GM23338 (cell line): Measurements from ENCODE around the gene OR7G1. TPM values are rescaled to one million over a fixed set of nuclear protein-coding genes. Genes with fewer than 3 reads are reported as not detected.

Experiments used
- ATAC-seq: fragments of 200-7000 bp; cut with Tn5 transposase; 3 replicates; pipeline ENCODE4 v1.9.1; 2020
- DNase-seq: peaks from one replicate; pipeline ENCODE4 v3.0.0-alpha.2; 2015; ENCODE audit warnings: low spot score
- H2AFZ ChIP-seq: fragments of 200-600 bp; sonication (generic); 2 replicates; pipeline ENCODE4 v1.8.0; 2016; ENCODE audit warnings: antibody characterized with exemption, mild to moderate bottlenecking, moderate library complexity
- H3F3A ChIP-seq: fragments of 200-600 bp; sonication (generic); replicated peaks from 2 replicates; pipeline ENCODE4 v1.8.0; 2017; ENCODE audit warnings: antibody characterized with exemption, mixed run types, low read depth
- H3K27ac ChIP-seq: fragments of 200-600 bp; sonication (generic); 2 replicates; pipeline ENCODE4 v1.6.1; 2016; ENCODE audit warnings: low read depth
- H3K27me3 ChIP-seq: fragments of 200-600 bp; sonication (generic); 2 replicates; pipeline ENCODE4 v1.8.0; 2016; ENCODE audit warnings: mild to moderate bottlenecking, mixed run types, moderate library complexity; ENCODE audit not compliant: insufficient read depth
- H3K36me3 ChIP-seq: fragments of 200-600 bp; sonication (generic); 2 replicates; pipeline ENCODE4 v1.8.0; 2016; ENCODE audit warnings: mild to moderate bottlenecking; ENCODE audit not compliant: insufficient read depth
- H3K4me1 ChIP-seq: fragments of 200-600 bp; sonication (generic); 2 replicates; pipeline ENCODE4 v1.8.0; 2016; ENCODE audit warnings: mild to moderate bottlenecking, moderate library complexity; ENCODE audit not compliant: insufficient read depth
- H3K4me2 ChIP-seq: fragments of 200-600 bp; sonication (generic); 2 replicates; pipeline ENCODE4 v1.7.1; 2017; ENCODE audit warnings: mixed run types
- H3K4me3 ChIP-seq: fragments of 200-600 bp; sonication (generic); 2 replicates; pipeline ENCODE4 v1.6.1; 2016; ENCODE audit warnings: mixed run types
- H3K79me2 ChIP-seq: fragments of 200-600 bp; sonication (generic); replicated peaks from 2 replicates; pipeline ENCODE4 v1.8.0; 2017; ENCODE audit warnings: mild to moderate bottlenecking; ENCODE audit not compliant: insufficient read depth
- H3K9me2 ChIP-seq: fragments of 200-600 bp; sonication (generic); 2 replicates; pipeline ENCODE4 v1.8.0; 2017; ENCODE audit not compliant: insufficient read depth
- H4K20me1 ChIP-seq: fragments of 200-600 bp; sonication (generic); replicated peaks from 2 replicates; pipeline ENCODE4 v1.8.0; 2017; ENCODE audit warnings: mild to moderate bottlenecking; ENCODE audit not compliant: insufficient read depth
- H3K27ac Mint-ChIP-seq: 2 replicates; pipeline ENCODE4 v1.8.0; 2020; ENCODE audit warnings: inconsistent platforms, mild to moderate bottlenecking, moderate library complexity, mixed read lengths
- H3K27me3 Mint-ChIP-seq: 3 replicates; pipeline ENCODE4 v1.8.0; 2022; ENCODE audit warnings: low read depth, mild to moderate bottlenecking, moderate library complexity, mixed read lengths, inconsistent platforms; ENCODE audit not compliant: insufficient read depth, poor library complexity
- H3K36me3 Mint-ChIP-seq: 3 replicates; pipeline ENCODE4 v1.8.0; 2021; ENCODE audit warnings: low read depth, mild to moderate bottlenecking, inconsistent platforms, moderate library complexity, mixed read lengths
- H3K4me1 Mint-ChIP-seq: 3 replicates; pipeline ENCODE4 v1.8.0; 2020; ENCODE audit warnings: mild to moderate bottlenecking, inconsistent platforms, mixed read lengths
- H3K4me3 Mint-ChIP-seq: 3 replicates; pipeline ENCODE4 v1.8.0; 2021; ENCODE audit warnings: moderate library complexity, mild to moderate bottlenecking, inconsistent platforms, mixed read lengths
- H3K9me3 Mint-ChIP-seq: 3 replicates; pipeline ENCODE4 v1.8.0; 2020; ENCODE audit warnings: moderate library complexity, mild to moderate bottlenecking, inconsistent platforms, mixed read lengths
- CREB1 ChIP-seq: fragments of 250-450 bp; sonication (Bioruptor Pico); IDR thresholded peaks from 2 replicates; pipeline ENCODE4 v1.5.0; 2020; ENCODE audit warnings: low read depth, mild to moderate bottlenecking, moderate library complexity
- EZH2 ChIP-seq: fragments of 200-600 bp; sonication (generic); IDR thresholded peaks from one replicate; pipeline ENCODE4 v1.8.0; 2017; ENCODE audit warnings: antibody characterized with exemption, mild to moderate bottlenecking, low read depth; ENCODE audit not compliant: unreplicated experiment
- EZH2phosphoT487 ChIP-seq: fragments of 200-600 bp; sonication (generic); IDR thresholded peaks from one replicate; pipeline ENCODE4 v1.8.1; 2018; ENCODE audit warnings: antibody characterized with exemption; ENCODE audit not compliant: unreplicated experiment
- JUNB ChIP-seq: IDR thresholded peaks from one replicate; pipeline ENCODE4 v1.6.1; 2016; ENCODE audit warnings: antibody characterized with exemption; ENCODE audit not compliant: unreplicated experiment
- NANOG ChIP-seq: IDR thresholded peaks from 2 replicates; pipeline ENCODE4 v1.6.1; 2016; ENCODE audit warnings: antibody characterized with exemption, borderline replicate concordance
- POLR2AphosphoS5 ChIP-seq: IDR thresholded peaks from 2 replicates; pipeline ENCODE4 v1.6.1; 2016; ENCODE audit warnings: antibody characterized with exemption, low read depth
- STAT1 ChIP-seq: IDR thresholded peaks from one replicate; pipeline ENCODE4 v1.6.1; 2016; ENCODE audit warnings: antibody characterized with exemption; ENCODE audit not compliant: unreplicated experiment
- ZNF114 ChIP-seq: fragments of 250-450 bp; sonication (Bioruptor Pico); IDR thresholded peaks from 2 replicates; pipeline ENCODE4 v1.5.0; 2020; ENCODE audit warnings: mild to moderate bottlenecking, moderate library complexity
- ZNF331 ChIP-seq: fragments of 250-450 bp; sonication (Bioruptor Pico); IDR thresholded peaks from 2 replicates; pipeline ENCODE4 v1.5.0; 2020; ENCODE audit warnings: low read depth, mild to moderate bottlenecking, moderate library complexity
- polyA plus RNA-seq: library from polyadenylated mRNA; unstranded; fragments of >200 nt; fragmentation: Nextera tagmentation; extraction: Ambion mirVana; gene quantifications from 2 replicates; pipeline ENCODE4 v1.2.1, GENCODE V29; 2016
- total RNA-seq: library from RNA; depleted of rRNA; stranded (reverse); fragments of >200 nt; shearing (Covaris generic); gene quantifications from 2 replicates; pipeline ENCODE4 v1.2.3, GENCODE V29; 2014
- TF ChIP-seq, protein P1 (sequence below): IDR thresholded peaks from one replicate; pipeline ENCODE4 v1.6.1; 2018; ENCODE audit warnings: antibody characterized with exemption; ENCODE audit not compliant: unreplicated experiment
- TF ChIP-seq, protein P2 (sequence below), 2 experiments: fragments of 200-600 bp in 1 of 2; sonication (generic) in 1 of 2; conservative IDR thresholded peaks; 2 replicates each; pipeline versions ENCODE4 v1.5.1 to v1.6.1; 2016 to 2017; ENCODE audit warnings: antibody characterized with exemption in 2 of 2, low read depth in 2 of 2, mild to moderate bottlenecking in 2 of 2, moderate library complexity in 1 of 2
- TF ChIP-seq, protein P3 (sequence below): IDR thresholded peaks from 2 replicates; pipeline ENCODE4 v1.6.1; 2016; ENCODE audit warnings: antibody characterized with exemption
- TF ChIP-seq, protein P4 (sequence below): fragments of 250-450 bp; sonication (Bioruptor Pico); IDR thresholded peaks from 2 replicates; pipeline ENCODE4 v1.5.0; 2020; ENCODE audit warnings: mild to moderate bottlenecking, moderate library complexity

The OR7G1 gene
- total and polyA plus RNA-seq, 2 experiments from 2014 or later: not detected

DNA sequence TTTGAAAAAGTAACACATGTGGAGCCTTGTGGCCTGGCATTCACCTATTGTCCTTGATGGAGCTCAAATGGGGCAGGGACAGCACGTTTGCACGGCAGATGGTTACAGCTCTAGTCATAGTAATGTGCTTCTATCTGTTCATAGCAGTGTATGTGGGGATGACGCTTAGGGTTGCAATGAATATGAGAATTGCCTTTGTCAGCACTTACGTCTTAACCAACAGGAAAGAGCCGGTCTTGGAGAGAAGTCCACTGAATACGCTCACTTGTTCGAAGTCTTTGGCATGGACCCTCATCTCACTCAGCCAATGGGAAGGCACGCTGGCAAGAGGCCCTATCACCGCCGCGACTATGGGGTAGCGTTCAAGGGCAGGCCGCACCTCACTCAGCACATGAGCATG is 44.3 kb upstream of the OR7G1 start:
- Histone ChIP-seq H3K27me3 (no peaks in the 10 kb centered on the region), H3K9me2 (no peaks in the 10 kb centered on the region), H3K4me3 (no peak overlapping the region), H3K79me2 (peaks cover 32% of the 10 kb centered on the region), H4K20me1 (peaks cover 10% of the 10 kb centered on the region), H3F3A (no peaks in the 10 kb centered on the region), H2AFZ (no peak overlapping the region), H3K4me1 (no peaks in the 10 kb centered on the region), H3K36me3 (peaks cover 63% of the 10 kb centered on the region), H3K4me2 (no peak overlapping the region), H3K27ac (no peak overlapping the region)
- H3K27ac Mint-ChIP-seq: no peak overlapping the region
- ATAC-seq (no peak), DNase-seq (no peak)
- H3K4me1 Mint-ChIP-seq: no peaks in the 10 kb centered on the region
- peaks cover 64% of the 10 kb centered on the region for H3K9me3 Mint-ChIP-seq
- TF ChIP-seq, protein P1, sequence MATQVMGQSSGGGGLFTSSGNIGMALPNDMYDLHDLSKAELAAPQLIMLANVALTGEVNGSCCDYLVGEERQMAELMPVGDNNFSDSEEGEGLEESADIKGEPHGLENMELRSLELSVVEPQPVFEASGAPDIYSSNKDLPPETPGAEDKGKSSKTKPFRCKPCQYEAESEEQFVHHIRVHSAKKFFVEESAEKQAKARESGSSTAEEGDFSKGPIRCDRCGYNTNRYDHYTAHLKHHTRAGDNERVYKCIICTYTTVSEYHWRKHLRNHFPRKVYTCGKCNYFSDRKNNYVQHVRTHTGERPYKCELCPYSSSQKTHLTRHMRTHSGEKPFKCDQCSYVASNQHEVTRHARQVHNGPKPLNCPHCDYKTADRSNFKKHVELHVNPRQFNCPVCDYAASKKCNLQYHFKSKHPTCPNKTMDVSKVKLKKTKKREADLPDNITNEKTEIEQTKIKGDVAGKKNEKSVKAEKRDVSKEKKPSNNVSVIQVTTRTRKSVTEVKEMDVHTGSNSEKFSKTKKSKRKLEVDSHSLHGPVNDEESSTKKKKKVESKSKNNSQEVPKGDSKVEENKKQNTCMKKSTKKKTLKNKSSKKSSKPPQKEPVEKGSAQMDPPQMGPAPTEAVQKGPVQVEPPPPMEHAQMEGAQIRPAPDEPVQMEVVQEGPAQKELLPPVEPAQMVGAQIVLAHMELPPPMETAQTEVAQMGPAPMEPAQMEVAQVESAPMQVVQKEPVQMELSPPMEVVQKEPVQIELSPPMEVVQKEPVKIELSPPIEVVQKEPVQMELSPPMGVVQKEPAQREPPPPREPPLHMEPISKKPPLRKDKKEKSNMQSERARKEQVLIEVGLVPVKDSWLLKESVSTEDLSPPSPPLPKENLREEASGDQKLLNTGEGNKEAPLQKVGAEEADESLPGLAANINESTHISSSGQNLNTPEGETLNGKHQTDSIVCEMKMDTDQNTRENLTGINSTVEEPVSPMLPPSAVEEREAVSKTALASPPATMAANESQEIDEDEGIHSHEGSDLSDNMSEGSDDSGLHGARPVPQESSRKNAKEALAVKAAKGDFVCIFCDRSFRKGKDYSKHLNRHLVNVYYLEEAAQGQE: no peak
- TF ChIP-seq ZNF114 (CRISPR knock-in tag): no peak
- TF ChIP-seq, protein P2, sequence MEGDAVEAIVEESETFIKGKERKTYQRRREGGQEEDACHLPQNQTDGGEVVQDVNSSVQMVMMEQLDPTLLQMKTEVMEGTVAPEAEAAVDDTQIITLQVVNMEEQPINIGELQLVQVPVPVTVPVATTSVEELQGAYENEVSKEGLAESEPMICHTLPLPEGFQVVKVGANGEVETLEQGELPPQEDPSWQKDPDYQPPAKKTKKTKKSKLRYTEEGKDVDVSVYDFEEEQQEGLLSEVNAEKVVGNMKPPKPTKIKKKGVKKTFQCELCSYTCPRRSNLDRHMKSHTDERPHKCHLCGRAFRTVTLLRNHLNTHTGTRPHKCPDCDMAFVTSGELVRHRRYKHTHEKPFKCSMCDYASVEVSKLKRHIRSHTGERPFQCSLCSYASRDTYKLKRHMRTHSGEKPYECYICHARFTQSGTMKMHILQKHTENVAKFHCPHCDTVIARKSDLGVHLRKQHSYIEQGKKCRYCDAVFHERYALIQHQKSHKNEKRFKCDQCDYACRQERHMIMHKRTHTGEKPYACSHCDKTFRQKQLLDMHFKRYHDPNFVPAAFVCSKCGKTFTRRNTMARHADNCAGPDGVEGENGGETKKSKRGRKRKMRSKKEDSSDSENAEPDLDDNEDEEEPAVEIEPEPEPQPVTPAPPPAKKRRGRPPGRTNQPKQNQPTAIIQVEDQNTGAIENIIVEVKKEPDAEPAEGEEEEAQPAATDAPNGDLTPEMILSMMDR (conservative IDR thresholded peaks at IDR 0.05; ENCODE audit: low read depth in 2 of 2): no peak
- TF ChIP-seq, protein P3, sequence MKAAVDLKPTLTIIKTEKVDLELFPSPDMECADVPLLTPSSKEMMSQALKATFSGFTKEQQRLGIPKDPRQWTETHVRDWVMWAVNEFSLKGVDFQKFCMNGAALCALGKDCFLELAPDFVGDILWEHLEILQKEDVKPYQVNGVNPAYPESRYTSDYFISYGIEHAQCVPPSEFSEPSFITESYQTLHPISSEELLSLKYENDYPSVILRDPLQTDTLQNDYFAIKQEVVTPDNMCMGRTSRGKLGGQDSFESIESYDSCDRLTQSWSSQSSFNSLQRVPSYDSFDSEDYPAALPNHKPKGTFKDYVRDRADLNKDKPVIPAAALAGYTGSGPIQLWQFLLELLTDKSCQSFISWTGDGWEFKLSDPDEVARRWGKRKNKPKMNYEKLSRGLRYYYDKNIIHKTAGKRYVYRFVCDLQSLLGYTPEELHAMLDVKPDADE: no peak
- no peak for TF ChIP-seq STAT1
- no peak for TF ChIP-seq POLR2AphosphoS5
- TF ChIP-seq CREB1: no peak
- no peak for TF ChIP-seq EZH2
- TF ChIP-seq JUNB: no peak
- no peak for TF ChIP-seq EZH2phosphoT487
- no peak for TF ChIP-seq NANOG
- TF ChIP-seq ZNF331: no peak
- TF ChIP-seq, protein P4, sequence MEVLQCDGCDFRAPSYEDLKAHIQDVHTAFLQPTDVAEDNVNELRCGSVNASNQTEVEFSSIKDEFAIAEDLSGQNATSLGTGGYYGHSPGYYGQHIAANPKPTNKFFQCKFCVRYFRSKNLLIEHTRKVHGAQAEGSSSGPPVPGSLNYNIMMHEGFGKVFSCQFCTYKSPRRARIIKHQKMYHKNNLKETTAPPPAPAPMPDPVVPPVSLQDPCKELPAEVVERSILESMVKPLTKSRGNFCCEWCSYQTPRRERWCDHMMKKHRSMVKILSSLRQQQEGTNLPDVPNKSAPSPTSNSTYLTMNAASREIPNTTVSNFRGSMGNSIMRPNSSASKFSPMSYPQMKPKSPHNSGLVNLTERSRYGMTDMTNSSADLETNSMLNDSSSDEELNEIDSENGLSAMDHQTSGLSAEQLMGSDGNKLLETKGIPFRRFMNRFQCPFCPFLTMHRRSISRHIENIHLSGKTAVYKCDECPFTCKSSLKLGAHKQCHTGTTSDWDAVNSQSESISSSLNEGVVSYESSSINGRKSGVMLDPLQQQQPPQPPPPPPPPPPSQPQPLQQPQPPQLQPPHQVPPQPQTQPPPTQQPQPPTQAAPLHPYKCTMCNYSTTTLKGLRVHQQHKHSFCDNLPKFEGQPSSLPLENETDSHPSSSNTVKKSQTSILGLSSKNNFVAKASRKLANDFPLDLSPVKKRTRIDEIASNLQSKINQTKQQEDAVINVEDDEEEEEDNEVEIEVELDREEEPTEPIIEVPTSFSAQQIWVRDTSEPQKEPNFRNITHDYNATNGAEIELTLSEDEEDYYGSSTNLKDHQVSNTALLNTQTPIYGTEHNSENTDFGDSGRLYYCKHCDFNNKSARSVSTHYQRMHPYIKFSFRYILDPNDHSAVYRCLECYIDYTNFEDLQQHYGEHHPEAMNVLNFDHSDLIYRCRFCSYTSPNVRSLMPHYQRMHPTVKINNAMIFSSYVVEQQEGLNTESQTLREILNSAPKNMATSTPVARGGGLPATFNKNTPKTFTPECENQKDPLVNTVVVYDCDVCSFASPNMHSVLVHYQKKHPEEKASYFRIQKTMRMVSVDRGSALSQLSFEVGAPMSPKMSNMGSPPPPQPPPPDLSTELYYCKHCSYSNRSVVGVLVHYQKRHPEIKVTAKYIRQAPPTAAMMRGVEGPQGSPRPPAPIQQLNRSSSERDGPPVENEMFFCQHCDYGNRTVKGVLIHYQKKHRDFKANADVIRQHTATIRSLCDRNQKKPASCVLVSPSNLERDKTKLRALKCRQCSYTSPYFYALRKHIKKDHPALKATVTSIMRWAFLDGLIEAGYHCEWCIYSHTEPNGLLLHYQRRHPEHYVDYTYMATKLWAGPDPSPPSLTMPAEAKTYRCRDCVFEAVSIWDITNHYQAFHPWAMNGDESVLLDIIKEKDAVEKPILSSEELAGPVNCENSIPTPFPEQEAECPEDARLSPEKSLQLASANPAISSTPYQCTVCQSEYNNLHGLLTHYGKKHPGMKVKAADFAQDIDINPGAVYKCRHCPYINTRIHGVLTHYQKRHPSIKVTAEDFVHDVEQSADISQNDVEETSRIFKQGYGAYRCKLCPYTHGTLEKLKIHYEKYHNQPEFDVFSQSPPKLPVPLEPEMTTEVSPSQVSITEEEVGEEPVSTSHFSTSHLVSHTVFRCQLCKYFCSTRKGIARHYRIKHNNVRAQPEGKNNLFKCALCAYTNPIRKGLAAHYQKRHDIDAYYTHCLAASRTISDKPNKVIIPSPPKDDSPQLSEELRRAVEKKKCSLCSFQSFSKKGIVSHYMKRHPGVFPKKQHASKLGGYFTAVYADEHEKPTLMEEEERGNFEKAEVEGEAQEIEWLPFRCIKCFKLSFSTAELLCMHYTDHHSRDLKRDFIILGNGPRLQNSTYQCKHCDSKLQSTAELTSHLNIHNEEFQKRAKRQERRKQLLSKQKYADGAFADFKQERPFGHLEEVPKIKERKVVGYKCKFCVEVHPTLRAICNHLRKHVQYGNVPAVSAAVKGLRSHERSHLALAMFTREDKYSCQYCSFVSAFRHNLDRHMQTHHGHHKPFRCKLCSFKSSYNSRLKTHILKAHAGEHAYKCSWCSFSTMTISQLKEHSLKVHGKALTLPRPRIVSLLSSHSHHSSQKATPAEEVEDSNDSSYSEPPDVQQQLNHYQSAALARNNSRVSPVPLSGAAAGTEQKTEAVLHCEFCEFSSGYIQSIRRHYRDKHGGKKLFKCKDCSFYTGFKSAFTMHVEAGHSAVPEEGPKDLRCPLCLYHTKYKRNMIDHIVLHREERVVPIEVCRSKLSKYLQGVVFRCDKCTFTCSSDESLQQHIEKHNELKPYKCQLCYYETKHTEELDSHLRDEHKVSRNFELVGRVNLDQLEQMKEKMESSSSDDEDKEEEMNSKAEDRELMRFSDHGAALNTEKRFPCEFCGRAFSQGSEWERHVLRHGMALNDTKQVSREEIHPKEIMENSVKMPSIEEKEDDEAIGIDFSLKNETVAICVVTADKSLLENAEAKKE (CRISPR knock-in tag): no peak
- peaks cover 99% of the 10 kb centered on the region for H3K36me3 Mint-ChIP-seq
- H3K4me3 Mint-ChIP-seq: no peak overlapping the region
- no peaks in the 10 kb centered on the region for H3K27me3 Mint-ChIP-seq
